ENCODE results near the gene IL19.

DNA sequence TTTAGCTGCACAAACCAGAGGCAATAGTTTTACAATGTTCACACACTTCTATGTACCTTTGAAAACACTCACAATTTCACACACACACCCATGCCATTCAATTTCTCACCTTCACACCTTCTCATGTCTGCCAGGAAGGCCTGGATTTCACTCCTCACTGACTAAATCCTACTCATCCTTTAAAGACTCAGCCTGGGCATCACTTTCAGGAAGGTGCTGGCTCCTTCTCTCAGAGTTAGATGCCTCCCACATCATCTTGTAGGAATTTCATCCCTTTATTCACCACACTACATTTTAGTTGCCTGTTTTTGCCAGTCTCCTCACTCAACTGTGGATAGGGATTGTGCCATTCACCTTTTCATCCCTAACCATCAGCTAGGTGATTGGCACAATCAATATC, 97.1 kb downstream of the IL19 start:
- TF ChIP-seq, protein P1, sequence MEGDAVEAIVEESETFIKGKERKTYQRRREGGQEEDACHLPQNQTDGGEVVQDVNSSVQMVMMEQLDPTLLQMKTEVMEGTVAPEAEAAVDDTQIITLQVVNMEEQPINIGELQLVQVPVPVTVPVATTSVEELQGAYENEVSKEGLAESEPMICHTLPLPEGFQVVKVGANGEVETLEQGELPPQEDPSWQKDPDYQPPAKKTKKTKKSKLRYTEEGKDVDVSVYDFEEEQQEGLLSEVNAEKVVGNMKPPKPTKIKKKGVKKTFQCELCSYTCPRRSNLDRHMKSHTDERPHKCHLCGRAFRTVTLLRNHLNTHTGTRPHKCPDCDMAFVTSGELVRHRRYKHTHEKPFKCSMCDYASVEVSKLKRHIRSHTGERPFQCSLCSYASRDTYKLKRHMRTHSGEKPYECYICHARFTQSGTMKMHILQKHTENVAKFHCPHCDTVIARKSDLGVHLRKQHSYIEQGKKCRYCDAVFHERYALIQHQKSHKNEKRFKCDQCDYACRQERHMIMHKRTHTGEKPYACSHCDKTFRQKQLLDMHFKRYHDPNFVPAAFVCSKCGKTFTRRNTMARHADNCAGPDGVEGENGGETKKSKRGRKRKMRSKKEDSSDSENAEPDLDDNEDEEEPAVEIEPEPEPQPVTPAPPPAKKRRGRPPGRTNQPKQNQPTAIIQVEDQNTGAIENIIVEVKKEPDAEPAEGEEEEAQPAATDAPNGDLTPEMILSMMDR (IDR thresholded peaks at IDR 0.05), result no peak
- TF ChIP-seq POLR2A (IDR thresholded peaks at IDR 0.05), result no peak
